ENCODE data around the gene SDF2L1.

SDF2L1 gene

DNA sequence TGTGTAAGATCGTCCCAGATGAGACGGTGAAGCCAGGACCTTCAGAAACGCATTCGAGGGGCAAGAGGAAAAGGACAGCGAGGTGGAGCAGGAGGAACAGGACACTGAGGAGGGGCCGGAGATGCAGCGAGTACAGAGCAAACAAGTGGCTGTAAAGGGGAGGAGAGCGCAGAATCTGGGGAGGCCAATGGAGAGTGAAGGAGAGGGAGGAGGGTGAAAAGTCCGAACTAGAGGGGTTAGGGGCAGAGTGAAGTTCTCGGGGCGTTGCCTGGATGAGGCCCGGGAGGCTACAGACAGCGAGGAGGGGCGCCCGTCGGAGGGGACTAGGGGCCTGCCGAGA, 14.9 kb downstream of the SDF2L1 start:
- Mint-ChIP-seq H3K36me3 (no peaks in the 10 kb centered on the region), H3K9me3 (no peaks in the 10 kb centered on the region), H3K27ac (peak overlapping the region; percentile 42), H3K4me1 (peaks cover 10% of the 10 kb centered on the region), H3K4me3 (peak overlapping the region; percentile 84), H3K27me3 (no peaks in the 10 kb centered on the region)
- ATAC-seq (ENCODE audit: low read depth) (no peak), DNase-seq (ENCODE audit: low spot score in 2 of 2) (no peak)

DNA sequence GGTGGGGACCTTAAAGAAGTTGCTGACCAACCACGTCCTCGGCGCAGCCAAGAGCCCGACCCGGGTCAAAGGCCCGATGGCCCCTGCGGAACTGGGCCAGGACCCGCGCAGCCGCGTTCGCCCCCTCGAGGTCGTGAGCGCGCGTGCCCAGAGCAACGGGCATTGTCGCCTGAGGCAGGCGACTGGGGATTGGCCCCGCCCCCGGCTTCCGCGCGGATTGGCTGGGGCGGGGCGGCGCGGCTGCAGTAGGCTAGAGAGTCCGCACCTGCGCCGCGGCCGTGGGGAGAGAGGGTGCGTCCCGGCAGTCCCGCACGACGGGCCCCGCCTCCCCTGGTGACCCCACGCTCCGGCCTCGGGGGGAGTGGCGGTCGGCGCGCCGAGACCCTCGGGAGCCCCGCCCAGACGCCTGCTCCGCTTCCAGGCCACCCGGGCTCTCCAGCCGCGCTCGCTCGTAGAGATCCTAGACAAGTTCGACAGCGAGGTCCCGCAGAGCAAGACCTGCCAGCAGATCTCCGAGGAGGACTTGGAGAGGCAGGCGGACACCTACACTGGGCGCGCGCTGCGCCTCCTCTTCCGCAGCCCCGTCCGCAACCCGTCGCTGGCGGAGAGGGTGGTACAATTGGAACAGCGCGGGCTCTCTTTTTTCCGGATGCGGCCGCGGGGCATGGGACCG, 15.4 kb downstream of the SDF2L1 start:
- H3K9me3 Mint-ChIP-seq = no peaks in the 10 kb centered on the region
- DNase-seq (ENCODE audit: low spot score in 2 of 2) = peak; percentile 64 to 73
- H3K4me1 Mint-ChIP-seq = peaks cover 10% of the 10 kb centered on the region
- H3K27ac Mint-ChIP-seq = no peak overlapping the region
- peak overlapping the region; percentile 84 for H3K4me3 Mint-ChIP-seq
- ATAC-seq (ENCODE audit: low read depth) = peak; percentile 95
- no peaks in the 10 kb centered on the region for H3K36me3 Mint-ChIP-seq
- no peaks in the 10 kb centered on the region for H3K27me3 Mint-ChIP-seq

DNA sequence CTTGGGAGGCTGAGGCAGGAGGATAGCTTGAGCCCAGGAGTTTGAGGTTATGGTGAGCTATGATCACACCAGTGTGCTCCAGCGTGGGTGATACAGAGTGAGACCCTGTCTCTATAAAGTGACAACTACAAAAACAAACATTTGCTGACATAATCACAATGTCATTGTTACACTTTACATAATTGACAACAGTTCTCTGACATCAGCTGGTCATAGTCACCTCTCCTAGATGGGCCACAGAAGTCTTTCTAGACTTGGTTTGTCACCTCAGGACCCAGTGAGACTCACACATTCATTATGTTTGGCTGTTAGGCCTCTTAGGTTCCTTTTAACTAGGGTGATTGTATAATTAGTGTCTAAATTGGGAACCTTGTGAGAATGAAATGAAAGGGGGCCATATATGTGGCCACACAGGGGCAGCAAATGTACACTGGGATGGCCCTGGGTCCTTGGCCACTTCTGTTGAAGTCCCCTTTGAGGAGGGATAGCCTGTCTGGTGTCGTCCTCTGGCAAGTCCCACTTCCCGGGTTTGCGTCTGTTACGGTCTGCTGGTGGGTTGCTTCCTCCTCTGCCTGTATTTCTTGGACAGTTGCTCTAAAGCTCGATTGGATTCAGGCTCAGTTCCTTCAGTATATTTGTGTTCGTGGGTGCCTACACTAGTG, 17.9 kb downstream of the SDF2L1 start:
- H3K27ac Mint-ChIP-seq = no peak overlapping the region
- no peaks in the 10 kb centered on the region for H3K9me3 Mint-ChIP-seq
- DNase-seq (ENCODE audit: low spot score in 2 of 2) = no peak
- peaks cover 11% of the 10 kb centered on the region for H3K4me1 Mint-ChIP-seq
- H3K4me3 Mint-ChIP-seq = no peak overlapping the region
- no peaks in the 10 kb centered on the region for H3K36me3 Mint-ChIP-seq
- no peak for ATAC-seq (ENCODE audit: low read depth)
- H3K27me3 Mint-ChIP-seq = no peaks in the 10 kb centered on the region

DNA sequence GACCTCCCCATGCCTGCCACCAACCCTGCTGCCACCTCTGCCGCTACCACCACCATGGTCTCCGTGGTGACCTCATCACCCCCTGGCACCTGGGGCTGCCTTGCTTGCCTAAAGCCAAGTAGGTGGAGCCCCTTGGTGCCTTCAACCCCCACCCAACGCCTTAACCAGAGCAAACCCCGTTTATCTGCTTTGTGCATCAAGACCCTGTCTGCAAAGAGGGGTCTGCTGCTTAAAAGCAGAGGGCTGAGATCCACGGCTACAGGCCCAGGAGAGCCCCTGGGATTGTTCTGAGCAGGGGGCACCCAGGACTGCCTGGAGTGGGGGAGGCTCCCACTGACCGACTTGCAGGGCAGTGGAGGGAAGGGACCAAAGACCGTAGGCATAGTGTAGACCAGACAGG, 18.8 kb downstream of the SDF2L1 start:
- Mint-ChIP-seq H3K4me1 (peaks cover 13% of the 10 kb centered on the region), H3K4me3 (no peak overlapping the region), H3K27me3 (no peaks in the 10 kb centered on the region), H3K36me3 (no peaks in the 10 kb centered on the region), H3K9me3 (no peaks in the 10 kb centered on the region), H3K27ac (no peak overlapping the region)
- ATAC-seq (ENCODE audit: low read depth) = no peak
- no peak for DNase-seq (ENCODE audit: low spot score in 2 of 2)

DNA sequence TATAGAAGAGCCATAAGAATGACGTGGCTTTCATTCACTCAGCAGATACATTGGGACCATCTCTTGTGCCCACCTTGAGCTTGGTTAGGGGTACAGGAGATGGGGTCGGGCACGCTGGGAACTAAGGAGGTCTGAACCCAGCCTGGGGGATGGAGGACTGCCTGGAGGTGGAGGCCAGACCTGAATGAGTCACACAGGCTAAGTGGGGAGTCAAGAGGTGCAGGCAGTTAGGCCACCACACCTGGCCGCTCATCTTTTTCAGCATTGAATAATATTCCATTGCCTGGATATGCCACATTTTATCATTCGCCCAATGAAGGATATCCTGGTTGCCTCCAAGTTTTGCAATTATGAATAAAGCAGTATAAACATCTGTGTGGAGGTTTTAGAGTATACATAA, 19.9 kb downstream of the SDF2L1 start:
- Mint-ChIP-seq H3K27ac (no peak overlapping the region), H3K4me3 (no peak overlapping the region), H3K27me3 (no peaks in the 10 kb centered on the region), H3K36me3 (no peaks in the 10 kb centered on the region), H3K9me3 (no peaks in the 10 kb centered on the region), H3K4me1 (peaks cover 6% of the 10 kb centered on the region)
- ATAC-seq (ENCODE audit: low read depth) = no peak
- no peak for DNase-seq (ENCODE audit: low spot score in 2 of 2)

DNA sequence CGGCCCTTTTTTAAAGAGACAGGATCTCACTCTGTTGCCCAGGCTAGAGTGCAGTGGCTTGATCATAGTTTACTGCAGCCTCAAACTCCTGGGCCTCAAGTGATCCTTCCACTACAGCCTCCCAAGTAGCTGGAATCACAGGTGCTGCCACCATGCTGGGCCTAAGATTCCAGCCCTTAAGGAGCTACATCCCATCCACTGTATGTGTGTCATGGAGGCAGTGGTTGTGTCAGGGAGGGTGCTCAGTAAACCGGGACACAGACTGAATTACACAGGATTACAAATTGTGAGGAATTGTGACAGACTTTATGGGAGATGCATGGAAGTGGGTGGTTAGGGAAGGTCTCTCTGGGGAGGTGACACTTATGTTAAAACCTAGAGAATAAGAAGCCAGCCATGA, 21.6 kb downstream of the SDF2L1 start:
- Mint-ChIP-seq H3K27me3 (no peaks in the 10 kb centered on the region), H3K9me3 (no peaks in the 10 kb centered on the region), H3K27ac (peak overlapping the region; percentile 45), H3K4me3 (peak overlapping the region; percentile 65), H3K4me1 (peaks cover 6% of the 10 kb centered on the region), H3K36me3 (no peaks in the 10 kb centered on the region)
- DNase-seq (ENCODE audit: low spot score in 2 of 2) (no peak), ATAC-seq (ENCODE audit: low read depth) (no peak)

DNA sequence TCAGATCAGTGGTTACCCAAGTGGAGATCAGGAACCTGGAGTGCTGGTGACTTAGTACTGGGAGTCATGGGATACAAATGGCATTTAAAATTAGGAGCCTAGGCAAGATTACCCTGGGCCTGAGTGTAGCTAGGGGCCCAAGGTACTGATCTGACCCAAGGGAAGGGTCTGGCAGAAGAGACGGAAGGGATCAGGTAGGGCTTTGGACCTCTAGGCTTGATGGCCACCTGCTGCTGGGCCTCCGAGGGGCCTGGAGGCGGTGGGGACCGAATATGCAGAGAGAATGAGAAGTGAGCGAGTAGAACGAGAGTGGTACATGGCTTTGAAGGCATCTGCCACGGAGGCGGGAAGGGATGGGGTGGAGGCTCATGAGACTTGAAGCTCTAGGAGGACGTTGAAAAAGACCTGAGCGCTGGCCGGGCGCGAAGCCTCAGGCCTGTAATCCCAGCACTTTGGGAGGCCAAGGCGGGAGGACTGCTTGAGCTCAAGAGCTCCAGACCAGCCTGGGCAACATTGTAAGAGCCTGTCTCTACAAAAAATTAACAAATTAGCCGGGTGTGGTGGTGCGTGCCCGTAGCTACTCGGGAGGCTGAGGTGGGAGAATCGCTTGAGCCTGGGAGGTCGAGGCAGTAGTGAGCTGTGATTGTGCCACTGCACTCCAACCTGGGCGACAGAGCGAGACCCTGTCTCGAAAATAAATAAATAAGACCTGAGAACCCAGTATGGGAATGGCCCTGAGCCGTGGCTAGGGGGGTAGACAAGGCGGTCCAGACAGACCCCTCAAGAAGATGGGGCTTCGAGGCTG, 23.1 kb downstream of the SDF2L1 start:
- DNase-seq (ENCODE audit: low spot score in 2 of 2) (no peak), ATAC-seq (ENCODE audit: low read depth) (no peak)
- H3K9me3 Mint-ChIP-seq = no peaks in the 10 kb centered on the region
- peaks cover 2% of the 10 kb centered on the region for H3K36me3 Mint-ChIP-seq
- no peaks in the 10 kb centered on the region for H3K27me3 Mint-ChIP-seq
- H3K4me3 Mint-ChIP-seq = peak overlapping the region; percentile 94
- peaks cover 12% of the 10 kb centered on the region for H3K4me1 Mint-ChIP-seq
- peak overlapping the region; percentile 94 for H3K27ac Mint-ChIP-seq

DNA sequence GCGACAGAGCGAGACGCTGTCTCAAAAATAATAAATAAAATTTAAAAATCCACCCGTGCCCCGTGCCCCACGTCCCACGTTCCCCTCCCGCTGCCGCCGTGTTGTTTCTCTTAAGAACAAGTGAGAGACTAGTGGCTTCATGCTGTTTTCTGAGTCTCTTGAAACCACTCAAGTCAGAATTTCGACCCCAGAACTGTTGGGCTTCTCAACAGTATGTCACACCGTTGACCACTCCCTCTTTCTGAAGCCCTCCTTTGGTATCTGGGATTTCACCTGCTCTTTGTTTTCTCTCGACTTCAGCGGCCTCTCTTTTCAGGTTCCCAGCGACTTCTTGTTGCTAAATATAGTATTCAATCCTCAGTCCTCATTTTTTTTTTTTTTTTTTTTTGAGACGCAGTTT, 24.7 kb downstream of the SDF2L1 start:
- Mint-ChIP-seq H3K36me3 (peaks cover 7% of the 10 kb centered on the region), H3K9me3 (no peaks in the 10 kb centered on the region), H3K27me3 (no peaks in the 10 kb centered on the region), H3K27ac (peak overlapping the region; percentile 94), H3K4me1 (peaks cover 15% of the 10 kb centered on the region), H3K4me3 (peak overlapping the region; percentile 94)
- ATAC-seq (ENCODE audit: low read depth) (no peak), DNase-seq (ENCODE audit: low spot score in 2 of 2) (no peak)

DNA sequence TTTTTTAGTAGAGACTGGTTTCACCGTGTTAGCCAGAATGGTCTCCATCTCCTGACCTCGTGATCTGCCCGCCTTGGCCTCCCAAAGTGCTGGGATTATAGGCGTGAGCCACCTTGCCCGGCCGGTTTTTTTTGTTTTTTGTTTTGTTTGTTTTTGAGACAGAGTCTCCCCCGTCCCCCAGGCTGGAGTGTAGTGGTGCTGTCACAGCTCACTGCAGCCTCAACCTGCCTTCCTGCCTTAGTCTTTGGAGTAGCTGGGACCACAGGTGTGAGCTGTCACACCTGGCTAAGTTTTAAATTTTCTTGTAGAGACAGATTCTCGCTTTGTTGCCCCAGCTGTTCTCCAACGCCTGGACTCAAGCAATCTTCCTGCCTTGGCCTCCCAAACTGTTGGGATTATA, 26.9 kb downstream of the SDF2L1 start:
- ATAC-seq (ENCODE audit: low read depth) (no peak), DNase-seq (ENCODE audit: low spot score in 2 of 2) (no peak)
- H3K36me3 Mint-ChIP-seq = peaks cover 15% of the 10 kb centered on the region
- no peaks in the 10 kb centered on the region for H3K9me3 Mint-ChIP-seq
- H3K4me3 Mint-ChIP-seq = no peak overlapping the region
- no peak overlapping the region for H3K27ac Mint-ChIP-seq
- no peaks in the 10 kb centered on the region for H3K27me3 Mint-ChIP-seq
- H3K4me1 Mint-ChIP-seq = peaks cover 17% of the 10 kb centered on the region

DNA sequence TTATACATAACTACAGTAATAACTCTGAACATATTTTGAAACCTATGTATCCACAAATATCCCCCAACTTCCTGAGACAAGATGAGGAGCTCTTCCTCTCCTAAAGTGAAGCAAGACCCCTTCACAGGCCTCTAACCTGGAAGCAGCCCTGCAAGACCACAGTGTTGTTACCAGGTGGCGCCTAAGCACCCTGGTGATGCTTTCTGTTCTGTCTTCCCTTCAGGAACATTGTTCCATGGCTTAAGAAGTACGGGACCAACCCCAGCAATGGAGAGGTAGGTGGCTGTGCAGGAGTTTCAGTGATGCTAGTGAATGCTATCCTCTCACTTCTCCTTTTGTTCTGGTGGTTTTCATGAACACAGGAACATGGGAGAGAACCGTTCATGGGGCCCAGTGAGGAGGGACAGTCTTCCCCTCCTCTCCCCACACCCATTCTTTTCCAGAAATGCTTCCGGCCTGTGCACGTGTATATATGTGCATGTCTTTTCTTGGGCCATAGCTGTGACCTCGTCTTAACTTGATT, 30.1 kb downstream of the SDF2L1 start:
- H3K36me3 Mint-ChIP-seq = peaks cover 31% of the 10 kb centered on the region
- H3K4me1 Mint-ChIP-seq = peaks cover 14% of the 10 kb centered on the region
- no peak for DNase-seq (ENCODE audit: low spot score in 2 of 2)
- H3K9me3 Mint-ChIP-seq = no peaks in the 10 kb centered on the region
- no peak overlapping the region for H3K27ac Mint-ChIP-seq
- no peaks in the 10 kb centered on the region for H3K27me3 Mint-ChIP-seq
- no peak for ATAC-seq (ENCODE audit: low read depth)
- H3K4me3 Mint-ChIP-seq = no peak overlapping the region

DNA sequence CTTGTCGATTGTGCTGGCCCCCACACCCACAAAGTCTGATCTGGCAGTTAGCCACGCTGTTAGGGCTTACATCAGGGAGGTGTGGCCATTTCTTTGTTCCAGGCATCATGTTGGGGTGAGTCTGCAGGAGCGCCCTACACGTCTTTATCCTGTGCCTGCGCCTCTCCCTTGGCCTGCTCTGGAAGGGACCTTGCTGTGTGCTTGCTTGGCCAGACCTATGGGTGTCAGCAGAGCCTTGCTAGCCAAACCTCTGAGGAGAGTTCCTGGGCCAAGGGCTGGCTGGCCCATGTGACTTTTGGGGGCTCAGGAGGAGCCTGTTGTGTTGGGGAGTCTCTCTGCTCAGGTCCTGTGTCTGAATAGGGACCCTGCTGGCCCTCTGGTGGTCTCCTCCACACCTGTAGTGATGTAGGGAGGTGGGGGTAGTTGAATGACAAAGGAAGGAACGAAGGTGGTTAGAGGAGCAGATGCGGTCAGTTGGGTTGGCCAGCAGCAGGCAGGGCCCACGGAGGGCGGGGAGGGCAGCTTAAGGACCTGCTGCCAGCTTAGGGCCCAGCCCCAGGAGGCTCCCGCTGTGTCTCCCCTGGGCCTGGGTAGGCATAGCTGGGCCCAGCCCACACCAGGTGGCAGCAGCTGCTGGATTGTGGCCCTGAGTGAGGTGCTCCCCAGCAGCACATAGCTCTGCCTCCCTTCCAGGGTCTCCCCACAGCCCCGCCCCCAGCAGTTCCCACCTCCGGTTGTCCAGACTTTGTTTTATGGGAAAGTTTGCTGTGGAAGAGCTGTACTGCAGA, 31.6 kb downstream of the SDF2L1 start:
- ATAC-seq (ENCODE audit: low read depth) = no peak
- Mint-ChIP-seq H3K4me3 (no peak overlapping the region), H3K9me3 (no peaks in the 10 kb centered on the region), H3K4me1 (peaks cover 11% of the 10 kb centered on the region), H3K36me3 (peaks cover 31% of the 10 kb centered on the region), H3K27ac (no peak overlapping the region), H3K27me3 (no peaks in the 10 kb centered on the region)
- DNase-seq (ENCODE audit: low spot score in 2 of 2) = no peak

DNA sequence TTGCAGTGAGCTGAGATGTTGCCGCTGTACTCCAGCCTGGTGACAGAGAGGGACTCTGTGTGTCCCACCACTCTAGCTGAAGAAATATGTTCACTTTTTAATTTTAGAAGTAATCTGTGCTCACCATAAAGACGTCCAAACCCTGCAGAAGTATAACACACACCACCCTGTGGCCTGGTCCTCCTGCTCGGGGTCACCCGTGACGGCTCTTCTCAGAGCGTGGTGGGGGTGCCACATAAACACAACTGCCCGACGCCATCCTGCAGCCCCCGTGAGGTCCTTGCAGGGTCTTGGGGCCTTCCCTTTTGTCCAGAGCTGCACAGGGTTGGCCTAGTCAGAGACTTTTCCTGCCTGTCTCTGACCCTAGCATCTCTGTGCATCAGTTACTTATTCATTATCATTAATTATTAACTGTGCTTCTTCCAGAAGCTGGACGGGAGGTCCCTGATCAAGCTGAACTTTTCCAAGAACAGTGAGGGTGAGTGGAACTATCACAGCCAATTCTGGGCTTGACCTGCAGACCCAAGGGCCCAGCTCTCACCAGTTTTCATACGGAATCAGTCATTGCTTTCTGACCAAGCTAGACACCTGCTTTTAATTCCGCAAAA, 32.6 kb downstream of the SDF2L1 start:
- ATAC-seq (ENCODE audit: low read depth) = no peak
- DNase-seq (ENCODE audit: low spot score in 2 of 2) = no peak
- H3K4me1 Mint-ChIP-seq = peaks cover 6% of the 10 kb centered on the region
- H3K27ac Mint-ChIP-seq = no peak overlapping the region
- no peak overlapping the region for H3K4me3 Mint-ChIP-seq
- H3K27me3 Mint-ChIP-seq = no peaks in the 10 kb centered on the region
- H3K9me3 Mint-ChIP-seq = no peaks in the 10 kb centered on the region
- H3K36me3 Mint-ChIP-seq = peaks cover 31% of the 10 kb centered on the region

DNA sequence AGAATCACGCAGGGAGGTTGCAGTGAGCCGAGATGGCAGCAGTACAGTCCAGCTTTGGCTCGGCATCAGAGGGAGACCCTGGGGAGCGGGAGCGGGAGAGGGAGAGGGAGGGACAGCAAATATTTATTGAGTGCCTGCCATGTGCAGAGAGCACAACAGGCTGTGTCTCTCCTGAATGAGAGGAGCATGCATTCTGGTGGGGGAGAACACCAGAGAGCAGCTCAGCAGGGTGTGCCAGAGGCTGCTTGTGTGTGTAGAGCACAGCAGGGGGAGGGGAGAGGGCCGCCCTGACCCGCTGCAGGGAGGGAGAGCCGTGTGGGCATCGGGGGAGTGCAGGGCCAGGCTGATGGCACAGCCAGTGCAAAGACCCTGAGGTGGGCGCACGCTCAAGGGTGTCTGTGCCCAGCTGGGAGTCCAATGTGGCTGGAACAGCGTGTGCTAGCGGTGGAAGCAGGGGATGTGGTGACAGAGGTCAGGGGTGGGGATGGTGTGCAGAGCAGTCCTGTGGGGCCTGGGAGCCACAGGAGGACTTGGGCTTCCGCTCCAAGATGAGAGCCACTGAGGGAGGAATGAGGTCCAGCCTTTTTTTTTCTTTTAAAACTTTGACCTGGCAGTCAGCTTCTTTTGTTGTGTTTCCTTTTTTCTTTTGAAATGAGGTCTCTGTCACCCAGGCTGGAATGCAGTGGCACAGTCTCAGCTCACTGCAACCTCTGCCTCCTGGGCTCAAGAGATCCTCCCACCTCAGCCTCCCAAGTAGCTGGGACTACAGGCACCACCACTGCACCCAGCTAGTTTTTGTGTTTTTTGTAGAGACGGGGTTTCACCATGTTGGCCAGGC, 35.7 kb downstream of the SDF2L1 start:
- ATAC-seq (ENCODE audit: low read depth) = no peak
- Mint-ChIP-seq H3K27ac (no peak overlapping the region), H3K27me3 (no peaks in the 10 kb centered on the region), H3K9me3 (no peaks in the 10 kb centered on the region), H3K36me3 (peaks cover 20% of the 10 kb centered on the region), H3K4me3 (no peak overlapping the region), H3K4me1 (peaks cover 4% of the 10 kb centered on the region)
- DNase-seq (ENCODE audit: low spot score in 2 of 2) = no peak

All from memory B cell (primary cell).